Keratinocyte (primary cell): ENCODE data around the gene PTPA. TPM values are rescaled to one million over a fixed set of nuclear protein-coding genes. Genes with fewer than 3 reads are reported as not detected.

Experiments used
- DNase-seq: peaks from one replicate; pipeline ENCODE4 v3.0.0-alpha.2; 2011; ENCODE audit warnings: low read depth, missing footprints, low spot score
- FAIRE-seq: peaks from 2 replicates; lab custom pipeline; 2011; peaks lifted over from hg19 to GRCh38; lab: Jason Lieb, UNC
- H2AFZ ChIP-seq: 2 replicates; pipeline ENCODE4 v1.6.0; 2012; ENCODE audit warnings: low read length, control low read depth, inconsistent platforms; ENCODE audit not compliant: control insufficient read depth
- H3K27ac ChIP-seq: 2 replicates; pipeline ENCODE4 v1.5.1; 2011; ENCODE audit warnings: low read length; ENCODE audit not compliant: control insufficient read depth, insufficient read depth
- H3K27me3 ChIP-seq: 3 replicates; pipeline ENCODE4 v1.6.0; 2011; ENCODE audit warnings: low read length; ENCODE audit not compliant: control insufficient read depth, insufficient read depth; ENCODE audit errors: extremely low read depth
- H3K36me3 ChIP-seq, 2 experiments: 2 replicates in 1 of 2; 3 replicates in 1 of 2; pipeline ENCODE4 v1.5.1; 2011; ENCODE audit warnings: low read length in 2 of 2, mild to moderate bottlenecking in 1 of 2; ENCODE audit not compliant: control insufficient read depth in 2 of 2, insufficient read depth in 2 of 2; ENCODE audit errors: extremely low read depth in 1 of 2
- H3K4me1 ChIP-seq: 3 replicates; pipeline ENCODE4 v1.5.1; 2011; ENCODE audit warnings: low read length; ENCODE audit not compliant: control insufficient read depth, insufficient read depth; ENCODE audit errors: extremely low read depth
- H3K4me2 ChIP-seq: 3 replicates; pipeline ENCODE4 v1.6.0; 2011; ENCODE audit warnings: low read depth, low read length; ENCODE audit not compliant: control insufficient read depth, insufficient read depth; ENCODE audit errors: extremely low read depth
- H3K4me3 ChIP-seq, 3 experiments: fragments of 200-600 bp in 1 of 3; sonication (generic) in 1 of 3; 2 replicates in 2 of 3; 3 replicates in 1 of 3; pipeline ENCODE4 v1.5.1; 2011 to 2016; ENCODE audit warnings: low read length in 3 of 3, mild to moderate bottlenecking in 3 of 3, control low read depth in 2 of 3, inconsistent platforms in 1 of 3, low read depth in 1 of 3, mixed read lengths in 1 of 3, mixed run types in 1 of 3, moderate library complexity in 1 of 3; ENCODE audit not compliant: control insufficient read depth in 2 of 3, insufficient read depth in 2 of 3; ENCODE audit errors: extremely low read depth in 1 of 3
- H3K79me2 ChIP-seq: 2 replicates; pipeline ENCODE4 v1.6.0; 2012; ENCODE audit warnings: low read length; ENCODE audit not compliant: control insufficient read depth, insufficient read depth
- H3K9ac ChIP-seq: 3 replicates; pipeline ENCODE4 v1.6.0; 2011; ENCODE audit warnings: low read length; ENCODE audit not compliant: control insufficient read depth, insufficient read depth; ENCODE audit errors: extremely low read depth
- H3K9me1 ChIP-seq: 3 replicates; pipeline ENCODE4 v1.6.0; 2011; ENCODE audit warnings: low read length; ENCODE audit not compliant: control insufficient read depth, insufficient read depth; ENCODE audit errors: extremely low read depth
- H3K9me3 ChIP-seq: 2 replicates; pipeline ENCODE4 v1.5.1; 2012; ENCODE audit warnings: low read depth, low read length; ENCODE audit not compliant: control insufficient read depth
- H4K20me1 ChIP-seq: 3 replicates; pipeline ENCODE4 v1.6.0; 2011; ENCODE audit warnings: low read length; ENCODE audit not compliant: control insufficient read depth, insufficient read depth; ENCODE audit errors: extremely low read depth
- CTCF ChIP-seq, 3 experiments: IDR thresholded peaks in 1 of 3; conservative IDR thresholded peaks in 1 of 3; optimal IDR thresholded peaks in 1 of 3; 2 replicates in 2 of 3; 3 replicates in 1 of 3; pipeline versions ENCODE3 to v1.5.1; 2011; ENCODE audit warnings: low read length in 3 of 3, mild to moderate bottlenecking in 3 of 3, moderate library complexity in 2 of 3, control low read depth in 1 of 3, inconsistent platforms in 1 of 3; ENCODE audit not compliant: insufficient read depth in 2 of 3; ENCODE audit errors: extremely low read depth in 1 of 3
- EZH2 ChIP-seq: IDR thresholded peaks from one replicate; pipeline ENCODE4 v1.6.1; 2012; ENCODE audit warnings: inconsistent platforms, mild to moderate bottlenecking, low read length, moderate library complexity
- dilution Hi-C: fragments of 300-500 bp; cut with MboI; formaldehyde crosslinking; loops from one replicate; pipeline ENCODE4 v1.7.0; 2020; ENCODE audit warnings: low sequenced_read_pairs; ENCODE audit not compliant: extremely low pct_ligation_motif_present
- polyA plus RNA-seq, 5 experiments: library from polyadenylated mRNA; depleted of rRNA in 3 of 5; stranded (reverse) in 3 of 5; stranded (forward) in 1 of 5; unstranded in 1 of 5; fragments of >200 nt; gene quantifications; 1 replicate in 1 of 5; 2 replicates in 3 of 5; 3 replicates in 1 of 5; pipeline versions ENCODE4 v1.2.1 to v1.2.3, GENCODE V29; 2011 to 2012; ENCODE audit warnings: missing spikeins in 2 of 5, low read depth in 1 of 5, low replicate concordance in 1 of 5

Gene PTPA
- polyA plus RNA-seq, 1 donor (not counting 4 experiments of a cell fraction or from before 2014, with no cell fraction given): 98.0 TPM

GRCh38 chr9:129103595-129103965 lies 7.6 kb upstream of the PTPA start:
- no peaks in the 10 kb centered on the region for H4K20me1 ChIP-seq
- no peak overlapping the region for H3K27ac ChIP-seq
- dilution Hi-C loops: no loop called here
- FAIRE-seq: no peak
- no peaks in the 10 kb centered on the region for H3K36me3 ChIP-seq
- peaks cover 10% of the 10 kb centered on the region for H3K4me1 ChIP-seq
- H3K79me2 ChIP-seq: no peaks in the 10 kb centered on the region
- H3K9me1 ChIP-seq: no peaks in the 10 kb centered on the region
- no peak for DNase-seq
- H3K27me3 ChIP-seq: peaks cover 5% of the 10 kb centered on the region
- no peak overlapping the region for H3K4me2 ChIP-seq
- H2AFZ ChIP-seq: no peak overlapping the region
- TF ChIP-seq CTCF (optimal IDR thresholded peaks at IDR 0.05 in 1 of 3, IDR thresholded peaks at IDR 0.05 in 1 of 3, conservative IDR thresholded peaks at IDR 0.05 in 1 of 3; ENCODE audit: extremely low read depth in 1 of 3, insufficient read depth in 2 of 3, low read length in 3 of 3): no peak
- no peak for TF ChIP-seq EZH2
- no peaks in the 10 kb centered on the region for H3K9me3 ChIP-seq
- no peak overlapping the region for H3K4me3 ChIP-seq
- H3K9ac ChIP-seq: no peak overlapping the region

GRCh38 chr9:129104051-129104450 lies 7.2 kb upstream of the PTPA start:
- Histone ChIP-seq H3K36me3 (no peaks in the 10 kb centered on the region), H3K9ac (no peak overlapping the region), H3K79me2 (no peaks in the 10 kb centered on the region), H3K27ac (no peak overlapping the region), H3K4me2 (no peak overlapping the region), H3K9me3 (no peaks in the 10 kb centered on the region), H3K27me3 (peaks cover 9% of the 10 kb centered on the region), H2AFZ (no peak overlapping the region), H3K9me1 (no peaks in the 10 kb centered on the region), H3K4me1 (peaks cover 12% of the 10 kb centered on the region), H3K4me3 (no peak overlapping the region), H4K20me1 (no peaks in the 10 kb centered on the region)
- no peak for TF ChIP-seq CTCF (optimal IDR thresholded peaks at IDR 0.05 in 1 of 3, IDR thresholded peaks at IDR 0.05 in 1 of 3, conservative IDR thresholded peaks at IDR 0.05 in 1 of 3; ENCODE audit: extremely low read depth in 1 of 3, insufficient read depth in 2 of 3, low read length in 3 of 3)
- no peak for TF ChIP-seq EZH2
- DNase-seq (no peak), FAIRE-seq (no peak)
- dilution Hi-C loops: no loop called here
